T-helper 1 cell treated with Interleukin-12 subunit alpha and Interleukin-12 subunit beta and Interleukin-4 antibody, amounts not matched to agents 30 ng/mL and 1 ng/mL, for 36 hours (primary cell): ENCODE results near the gene TAF5L. TPM values are rescaled to one million over a fixed set of nuclear protein-coding genes. Genes with fewer than 3 reads are reported as not detected.

ENCODE experiments used
- total RNA-seq: library from RNA; stranded (reverse); gene quantifications from 2 replicates; pipeline ENCODE4 v1.2.3, GENCODE V29; 2022

Gene TAF5L
- total RNA-seq, 1 donor from 2014 or later, result 27.7 TPM

Other genes starting within 250 kb of the TAF5L start
- 0.15 TPM in 1 of 2 replicates, not detected in the other for gene ACTA1, start 192.0 kb downstream of the TAF5L start, total RNA-seq
- 37.5 and 38.8 TPM in 2 replicates for gene NUP133, start 117.8 kb downstream of the TAF5L start, total RNA-seq
- gene ABCB10, start 67.4 kb downstream of the TAF5L start, total RNA-seq, result 31.2 and 32.3 TPM in 2 replicates
- 17.9 and 19.3 TPM in 2 replicates for gene URB2, start 125 bp upstream of the TAF5L start, total RNA-seq